Mesodermal cell (in vitro differentiated cells): ENCODE data around the gene GCSAM.

ENCODE experiments used
- H3K27ac ChIP-seq: 2 replicates; pipeline ENCODE4 v1.7.0; 2013; ENCODE audit warnings: mild to moderate bottlenecking, low read depth, low read length, moderate library complexity; ENCODE audit not compliant: severe bottlenecking
- H3K36me3 ChIP-seq: 2 replicates; pipeline ENCODE4 v1.7.1; 2013; ENCODE audit warnings: mild to moderate bottlenecking, low read length, moderate library complexity; ENCODE audit not compliant: control insufficient read depth, insufficient read depth
- H3K4me1 ChIP-seq: one replicate; pipeline ENCODE4 v1.7.1; 2013; ENCODE audit warnings: mild to moderate bottlenecking, low read length; ENCODE audit not compliant: insufficient read depth, control insufficient read depth, poor library complexity, severe bottlenecking
- H3K4me3 ChIP-seq: 2 replicates; pipeline ENCODE4 v1.7.0; 2013; ENCODE audit warnings: low read length, control low read depth, mild to moderate bottlenecking; ENCODE audit not compliant: insufficient read depth, poor library complexity, severe bottlenecking; ENCODE audit errors: extremely low read depth
- H3K9me3 ChIP-seq: 2 replicates; pipeline ENCODE4 v1.7.1; 2013; ENCODE audit warnings: mild to moderate bottlenecking, low read length, moderate library complexity; ENCODE audit not compliant: control insufficient read depth
- WGBS, 2 experiments: methylation state at CpG; one replicate each; pipeline ENCODE4 v1.1.5; 2013; ENCODE audit warnings: missing lambda C conversion rate in 2 of 2; ENCODE audit not compliant: insufficient coverage in 2 of 2; 5-methylcytosine and 5-hydroxymethylcytosine counted together

The GCSAM gene

GRCh38 chr3:112101916-112102315 is 31.1 kb downstream of the GCSAM start:
- peaks cover 23% of the 10 kb centered on the region for H3K4me1 ChIP-seq
- no peak overlapping the region for H3K4me3 ChIP-seq
- WGBS, 2 experiments = 87 to 89% methylated on average over 1 to 2 of the region's 2 CpGs
- peaks cover 5% of the 10 kb centered on the region for H3K36me3 ChIP-seq
- H3K27ac ChIP-seq = no peak overlapping the region
- H3K9me3 ChIP-seq = no peaks in the 10 kb centered on the region

- H3K36me3 ChIP-seq = peaks cover 12% of the 10 kb centered on the region
- H3K9me3 ChIP-seq = no peaks in the 10 kb centered on the region
- peaks cover 26% of the 10 kb centered on the region for H3K4me1 ChIP-seq
- WGBS, 2 experiments = 77% methylated on average over 3 to 4 of the region's 4 CpGs
- no peak overlapping the region for H3K27ac ChIP-seq
- no peak overlapping the region for H3K4me3 ChIP-seq
These were observed 35.7 kb downstream of the GCSAM start for GRCh38 chr3:112097378-112097777.

- Histone ChIP-seq H3K9me3 (no peaks in the 10 kb centered on the region), H3K4me1 (peaks cover 14% of the 10 kb centered on the region), H3K4me3 (no peak overlapping the region), H3K27ac (no peak overlapping the region), H3K36me3 (peaks cover 12% of the 10 kb centered on the region)
- 83 to 86% methylated on average over 1 to 2 of the region's 2 CpGs for WGBS, 2 experiments
These were observed 36.9 kb downstream of the GCSAM start for GRCh38 chr3:112096176-112096575.

GRCh38 chr3:112095731-112096130 is 37.3 kb downstream of the GCSAM start:
- Histone ChIP-seq H3K27ac (no peak overlapping the region), H3K4me3 (no peak overlapping the region), H3K9me3 (no peaks in the 10 kb centered on the region), H3K4me1 (peaks cover 12% of the 10 kb centered on the region), H3K36me3 (peaks cover 12% of the 10 kb centered on the region)
- no CpG with 5 or more reads among the region's 2 CpGs for WGBS, 2 experiments

DNA sequence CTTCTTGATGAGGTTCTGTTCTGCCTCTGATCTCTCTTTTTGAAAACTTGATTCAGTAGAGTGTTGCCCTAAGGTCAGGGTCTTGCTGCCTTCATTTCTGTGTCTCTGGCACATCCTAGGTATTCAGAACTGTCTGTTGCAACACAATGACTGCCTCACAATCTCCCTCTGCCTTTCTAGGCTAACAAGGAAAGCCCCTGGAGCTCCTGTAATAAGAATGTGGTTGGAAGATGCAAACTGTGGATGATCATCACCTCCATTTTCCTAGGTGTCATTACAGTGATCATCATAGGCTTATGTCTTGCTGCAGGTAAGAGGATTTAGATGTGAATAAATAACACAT is 39.9 kb downstream of the GCSAM start:
- H3K27ac ChIP-seq = peak overlapping the region; percentile 54
- H3K4me3 ChIP-seq = no peak overlapping the region
- peaks cover 16% of the 10 kb centered on the region for H3K4me1 ChIP-seq
- H3K36me3 ChIP-seq = peaks cover 12% of the 10 kb centered on the region
- H3K9me3 ChIP-seq = no peaks in the 10 kb centered on the region

GRCh38 chr3:112092496-112093179 is 40.4 kb downstream of the GCSAM start:
- Histone ChIP-seq H3K27ac (peak overlapping the region; percentile 54), H3K4me3 (no peak overlapping the region), H3K9me3 (no peaks in the 10 kb centered on the region), H3K4me1 (peaks cover 16% of the 10 kb centered on the region), H3K36me3 (peaks cover 12% of the 10 kb centered on the region)
- WGBS, 2 experiments = 65 to 73% methylated on average over 6 of the region's 6 CpGs

- H3K27ac ChIP-seq = peak overlapping the region; percentile 52
- 73 to 82% methylated on average over 3 to 4 of the region's 6 CpGs for WGBS, 2 experiments
- no peak overlapping the region for H3K4me3 ChIP-seq
- H3K9me3 ChIP-seq = no peaks in the 10 kb centered on the region
- peaks cover 12% of the 10 kb centered on the region for H3K36me3 ChIP-seq
- H3K4me1 ChIP-seq = peaks cover 11% of the 10 kb centered on the region
These were observed 42.0 kb downstream of the GCSAM start for GRCh38 chr3:112090887-112091586.

DNA sequence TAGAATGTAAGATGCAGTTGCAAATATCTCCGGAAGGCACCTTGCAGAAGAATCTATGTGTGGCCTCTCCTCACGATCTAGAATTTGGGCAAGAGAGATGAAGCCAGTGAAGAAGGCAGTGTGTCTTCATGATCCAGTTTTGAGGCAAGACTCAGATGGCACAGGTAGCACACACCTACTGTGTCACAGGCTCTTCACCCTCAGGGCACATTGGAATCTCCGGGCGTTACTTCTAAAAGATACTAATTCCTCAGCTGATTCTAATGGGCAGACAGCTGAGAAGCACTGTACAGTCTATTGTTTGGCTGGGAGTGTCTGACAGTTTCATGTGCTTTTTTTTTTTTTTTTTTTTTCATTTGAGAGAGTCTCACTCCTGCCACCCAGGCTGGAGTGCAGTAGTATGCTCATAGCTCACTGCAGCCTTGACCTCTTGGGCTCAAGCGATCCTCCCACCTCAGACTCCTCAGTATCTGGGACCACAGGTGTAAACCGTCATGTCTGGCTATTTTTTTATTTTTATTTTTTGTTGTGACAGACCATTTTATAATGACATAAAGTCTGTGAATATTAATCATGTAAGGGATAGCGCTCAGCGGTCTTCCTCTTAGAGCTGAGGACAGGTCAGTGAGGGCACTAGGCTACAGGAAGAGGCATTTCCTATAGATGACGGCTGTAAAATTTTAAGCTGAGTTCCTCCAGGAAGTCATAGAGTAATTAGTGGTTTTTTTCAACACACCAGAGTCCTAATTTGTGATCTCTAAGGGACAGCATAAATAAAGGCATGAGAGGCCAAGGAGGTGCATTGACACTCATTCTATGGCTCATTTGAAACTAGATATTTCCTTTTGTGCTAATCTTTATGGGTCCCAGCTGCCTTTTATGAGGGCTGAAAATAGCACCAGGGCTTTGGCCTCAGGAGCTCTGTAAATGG is 42.8 kb downstream of the GCSAM start:
- 83 to 88% methylated on average over 5 to 7 of the region's 9 CpGs for WGBS, 2 experiments
- H3K27ac ChIP-seq = peak overlapping the region; percentile 52

DNA sequence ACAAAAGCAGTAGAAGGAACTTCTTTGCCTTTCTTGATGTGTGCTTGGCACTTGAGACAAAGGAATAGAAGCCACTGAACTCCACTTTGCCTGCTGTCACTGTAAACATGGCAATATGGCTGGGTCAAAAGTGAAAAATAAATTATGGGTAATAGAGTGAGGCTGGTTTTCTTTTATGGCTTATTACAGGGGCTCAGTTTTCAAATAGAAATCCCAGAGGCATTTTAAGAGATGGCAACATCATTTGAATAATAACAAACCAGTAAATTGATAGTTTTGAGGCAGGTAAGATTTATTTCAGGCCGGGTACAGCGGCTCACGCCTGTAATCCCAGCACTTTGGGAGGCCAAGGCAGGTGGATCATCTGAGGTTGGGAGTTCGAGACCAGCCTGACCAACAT is 44.1 kb downstream of the GCSAM start:
- Histone ChIP-seq H3K4me3 (no peak overlapping the region), H3K27ac (no peak overlapping the region), H3K9me3 (no peaks in the 10 kb centered on the region), H3K36me3 (no peaks in the 10 kb centered on the region), H3K4me1 (peaks cover 11% of the 10 kb centered on the region)
- 100% methylated on average over 1 of the region's 4 CpGs; no CpG with 5 or more reads in 1 of the 2 experiments for WGBS, 2 experiments

More for the DNA sequence above, 42.8 kb downstream of the GCSAM start:
- Histone ChIP-seq H3K9me3 (no peaks in the 10 kb centered on the region), H3K4me3 (no peak overlapping the region), H3K36me3 (peaks cover 7% of the 10 kb centered on the region), H3K4me1 (peaks cover 11% of the 10 kb centered on the region)

DNA sequence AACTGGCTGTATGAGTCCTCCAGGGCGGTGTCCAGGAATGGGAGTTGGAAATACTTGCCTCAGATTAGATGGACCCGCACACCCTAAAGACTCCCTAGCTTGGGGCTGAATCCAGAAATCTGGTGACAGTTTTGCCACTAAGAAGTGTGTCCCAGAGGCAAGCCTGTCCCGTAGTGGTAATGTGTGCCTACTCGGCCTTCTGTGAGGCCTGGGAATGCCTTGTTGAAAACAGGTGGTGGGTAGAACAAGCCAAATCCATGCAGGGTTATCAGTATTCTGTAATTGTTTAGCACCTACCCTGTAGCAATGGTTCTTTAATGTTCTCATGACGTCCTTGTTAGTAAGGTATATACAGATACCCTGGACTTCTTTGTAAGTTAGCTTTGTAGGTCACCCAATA is 45.3 kb downstream of the GCSAM start:
- Histone ChIP-seq H3K4me1 (peaks cover 8% of the 10 kb centered on the region), H3K36me3 (no peaks in the 10 kb centered on the region), H3K9me3 (no peaks in the 10 kb centered on the region), H3K4me3 (no peak overlapping the region), H3K27ac (no peak overlapping the region)
- WGBS, 2 experiments = 83 to 87% methylated on average over 4 to 5 of the region's 5 CpGs
